Measurements from ENCODE around the gene AP2B1.

AP2B1 gene

GRCh38 chr17:35630530-35631148 is 43.5 kb downstream of the AP2B1 start:
- peak; percentile 48 for DNase-seq (ENCODE audit: low spot score)

- DNase-seq (ENCODE audit: low spot score), result no peak
These were observed 53.9 kb downstream of the AP2B1 start for GRCh38 chr17:35641032-35641431.

GRCh38 chr17:35645923-35646322 is 58.8 kb downstream of the AP2B1 start:
- no peak for DNase-seq (ENCODE audit: low spot score)

- DNase-seq (ENCODE audit: low spot score), result no peak
These were observed 64.3 kb downstream of the AP2B1 start for GRCh38 chr17:35651467-35651866.

GRCh38 chr17:35653619-35654361 is 66.7 kb downstream of the AP2B1 start:
- DNase-seq (ENCODE audit: low spot score), result no peak

- DNase-seq (ENCODE audit: low spot score), result no peak
These were observed 68.2 kb downstream of the AP2B1 start for GRCh38 chr17:35655303-35655702.

GRCh38 chr17:35660902-35661301 is 73.8 kb downstream of the AP2B1 start:
- DNase-seq (ENCODE audit: low spot score), result no peak

GRCh38 chr17:35664685-35665084 is 77.6 kb downstream of the AP2B1 start:
- no peak for DNase-seq (ENCODE audit: low spot score)

- DNase-seq (ENCODE audit: low spot score), result no peak
These were observed 78.5 kb downstream of the AP2B1 start for GRCh38 chr17:35665662-35666061.

GRCh38 chr17:35666070-35666469 is 78.9 kb downstream of the AP2B1 start:
- DNase-seq (ENCODE audit: low spot score), result no peak

- DNase-seq (ENCODE audit: low spot score), result no peak
These were observed 79.9 kb downstream of the AP2B1 start for GRCh38 chr17:35666967-35667532.

- no peak for DNase-seq (ENCODE audit: low spot score)
These were observed 81.7 kb downstream of the AP2B1 start for GRCh38 chr17:35668802-35669201.

- no peak for DNase-seq (ENCODE audit: low spot score)
These were observed 87.4 kb downstream of the AP2B1 start for GRCh38 chr17:35674552-35674951.

GRCh38 chr17:35676441-35676840 is 89.3 kb downstream of the AP2B1 start:
- no peak for DNase-seq (ENCODE audit: low spot score)

GRCh38 chr17:35679007-35679682 is 92.0 kb downstream of the AP2B1 start:
- DNase-seq (ENCODE audit: low spot score), result no peak

- DNase-seq (ENCODE audit: low spot score), result no peak
These were observed 96.5 kb downstream of the AP2B1 start for GRCh38 chr17:35683591-35683990.

GRCh38 chr17:35684055-35684802 is 97.1 kb downstream of the AP2B1 start:
- peak; percentile 10 for DNase-seq (ENCODE audit: low spot score)

- DNase-seq (ENCODE audit: low spot score), result no peak
These were observed 105.5 kb downstream of the AP2B1 start for GRCh38 chr17:35692512-35693210.

GRCh38 chr17:35693662-35694061 is 106.5 kb downstream of the AP2B1 start:
- no peak for DNase-seq (ENCODE audit: low spot score)

- DNase-seq (ENCODE audit: low spot score), result no peak
These were observed 107.8 kb downstream of the AP2B1 start for GRCh38 chr17:35694906-35695305.

- no peak for DNase-seq (ENCODE audit: low spot score)
These were observed 108.5 kb downstream of the AP2B1 start for GRCh38 chr17:35695613-35696012.

- DNase-seq (ENCODE audit: low spot score), result no peak
These were observed 111.7 kb downstream of the AP2B1 start for GRCh38 chr17:35698800-35699199.
